ENCODE results near the gene LTBP1.

Gene LTBP1

DNA sequence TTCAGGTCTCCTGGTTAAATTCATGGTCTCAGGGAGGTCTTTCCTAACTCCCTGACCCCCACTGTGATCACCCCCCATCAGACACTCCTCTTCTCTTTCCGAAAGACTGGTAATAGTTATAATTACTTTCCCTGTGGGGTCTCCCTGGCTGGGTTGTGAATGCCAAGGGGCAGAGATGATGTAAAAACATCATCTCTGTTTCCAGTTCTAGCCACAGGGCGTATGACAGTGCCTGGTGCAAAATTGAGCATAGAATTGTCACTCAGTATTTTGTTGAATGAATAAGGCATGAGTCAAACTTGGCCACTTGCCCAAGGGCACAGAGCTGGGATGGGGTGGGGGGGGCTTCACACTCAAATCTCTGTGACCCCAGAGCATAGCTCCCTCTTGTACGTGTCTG is 65.2 kb downstream of the LTBP1 start:
- DNase-seq, result no peak

DNA sequence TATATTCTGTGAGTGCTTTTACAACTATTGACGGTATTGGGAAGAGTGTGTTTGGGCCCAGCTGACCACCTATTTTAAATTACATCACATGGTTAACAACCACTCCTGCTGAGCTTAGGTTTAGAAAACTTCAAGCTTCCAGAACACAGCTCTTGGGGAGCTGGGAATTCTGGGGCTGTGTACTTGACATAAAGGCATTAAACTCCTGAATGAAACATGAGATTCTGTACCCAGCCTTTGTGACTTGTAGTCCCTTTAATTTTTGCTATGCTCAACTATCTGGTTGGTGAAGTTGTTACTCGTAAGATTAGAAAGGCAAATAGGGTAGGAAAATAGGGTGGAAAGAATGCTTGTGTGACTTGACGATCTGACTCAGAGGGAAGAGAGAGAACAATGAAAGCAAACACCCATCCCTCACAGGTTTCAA is 66.9 kb downstream of the LTBP1 start:
- DNase-seq, result no peak

- DNase-seq, result no peak
These were observed 67.5 kb downstream of the LTBP1 start for GRCh38 chr2:33014268-33014667.

GRCh38 chr2:33015421-33016142 is 68.8 kb downstream of the LTBP1 start:
- DNase-seq, result no peak

DNA sequence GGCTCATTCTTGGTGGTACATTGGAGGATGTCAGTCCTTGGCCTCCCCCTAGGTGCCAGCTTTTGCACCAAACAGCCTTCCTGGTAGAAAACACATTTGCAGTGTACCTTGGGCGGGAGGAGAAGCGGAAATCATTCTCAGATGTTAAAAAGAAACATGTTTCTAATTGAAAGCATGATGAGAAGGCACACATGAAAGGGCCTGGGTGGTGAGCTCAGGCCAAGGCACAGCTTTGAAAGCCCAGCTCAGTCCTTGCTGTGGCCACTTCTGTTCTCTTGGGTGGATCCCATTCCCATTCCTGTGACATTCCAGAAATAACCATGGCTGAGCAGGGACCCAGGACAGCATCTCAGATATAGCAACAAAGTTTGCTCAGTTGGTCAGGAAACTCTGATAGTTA is 71.5 kb downstream of the LTBP1 start:
- DNase-seq, result no peak

- no peak for DNase-seq
These were observed 73.0 kb downstream of the LTBP1 start for GRCh38 chr2:33019796-33020195.

GRCh38 chr2:33020883-33021282 is 74.1 kb downstream of the LTBP1 start:
- DNase-seq, result no peak

DNA sequence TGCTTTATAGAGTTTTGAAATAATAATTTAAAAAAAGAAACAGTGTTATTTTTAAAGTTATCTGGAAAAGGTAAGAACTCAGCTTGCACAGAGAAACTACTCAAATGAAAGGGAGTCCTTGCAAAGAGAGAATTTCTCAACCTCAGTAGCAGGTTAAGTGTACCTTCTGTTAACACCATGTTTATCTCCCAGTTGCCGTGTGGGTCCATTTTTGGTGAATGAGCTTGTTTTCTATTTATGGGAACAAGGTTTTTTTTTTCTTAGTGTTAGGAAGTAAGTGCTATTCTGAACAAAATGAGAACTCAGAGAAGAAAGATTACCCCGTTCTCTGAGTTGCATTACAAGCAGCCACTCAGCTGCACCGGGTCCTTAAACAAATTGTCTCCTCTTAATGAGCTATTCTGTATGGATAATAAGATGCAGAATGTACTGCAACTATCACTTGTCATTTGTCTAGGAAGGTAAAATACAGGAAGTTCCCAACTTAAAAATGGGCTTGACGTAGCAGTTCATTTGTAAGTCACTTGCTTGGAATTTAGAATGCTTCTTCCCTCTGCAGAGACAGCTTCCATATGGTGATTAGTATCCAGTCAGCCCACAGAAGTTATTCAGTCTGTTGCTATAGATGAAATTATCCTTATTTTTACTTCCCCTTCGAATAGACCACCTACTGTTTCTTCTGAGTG is 74.9 kb downstream of the LTBP1 start:
- no peak for DNase-seq

GRCh38 chr2:33022395-33022985 is 75.7 kb downstream of the LTBP1 start:
- no peak for DNase-seq

DNA sequence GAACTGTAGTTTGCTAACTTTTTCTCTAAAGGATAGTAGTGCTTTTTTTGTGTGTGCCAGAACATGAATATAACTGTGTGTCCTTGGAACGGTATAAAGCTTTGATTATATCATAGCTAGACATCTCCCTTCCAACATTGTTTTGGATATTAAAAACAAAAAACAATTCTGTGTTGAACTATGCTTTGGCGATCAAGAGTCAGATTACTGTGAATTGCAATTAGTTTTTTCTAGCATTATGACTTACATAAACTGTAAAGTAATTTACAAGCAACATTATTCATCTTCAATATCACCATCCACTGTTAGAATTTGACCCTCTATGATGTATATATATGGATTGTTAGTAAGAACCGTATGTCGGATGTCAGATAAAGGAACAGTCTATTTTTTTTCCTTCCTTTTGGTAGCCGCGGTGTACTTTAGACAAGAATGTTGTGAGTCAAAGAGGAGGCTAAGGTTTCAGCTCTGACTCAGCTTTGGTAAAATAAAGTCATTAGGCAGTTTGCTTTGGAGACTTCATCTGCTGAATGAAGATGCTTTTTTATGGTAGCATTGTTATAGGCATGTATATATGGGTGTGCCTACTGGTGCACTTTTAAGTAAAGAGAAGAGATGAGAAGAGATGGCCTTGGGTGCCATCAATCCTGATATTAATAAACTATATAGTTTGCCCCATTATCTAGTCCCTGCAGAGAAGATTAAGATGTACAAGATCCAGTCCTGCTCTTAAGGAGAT is 76.4 kb downstream of the LTBP1 start:
- no peak for DNase-seq

DNA sequence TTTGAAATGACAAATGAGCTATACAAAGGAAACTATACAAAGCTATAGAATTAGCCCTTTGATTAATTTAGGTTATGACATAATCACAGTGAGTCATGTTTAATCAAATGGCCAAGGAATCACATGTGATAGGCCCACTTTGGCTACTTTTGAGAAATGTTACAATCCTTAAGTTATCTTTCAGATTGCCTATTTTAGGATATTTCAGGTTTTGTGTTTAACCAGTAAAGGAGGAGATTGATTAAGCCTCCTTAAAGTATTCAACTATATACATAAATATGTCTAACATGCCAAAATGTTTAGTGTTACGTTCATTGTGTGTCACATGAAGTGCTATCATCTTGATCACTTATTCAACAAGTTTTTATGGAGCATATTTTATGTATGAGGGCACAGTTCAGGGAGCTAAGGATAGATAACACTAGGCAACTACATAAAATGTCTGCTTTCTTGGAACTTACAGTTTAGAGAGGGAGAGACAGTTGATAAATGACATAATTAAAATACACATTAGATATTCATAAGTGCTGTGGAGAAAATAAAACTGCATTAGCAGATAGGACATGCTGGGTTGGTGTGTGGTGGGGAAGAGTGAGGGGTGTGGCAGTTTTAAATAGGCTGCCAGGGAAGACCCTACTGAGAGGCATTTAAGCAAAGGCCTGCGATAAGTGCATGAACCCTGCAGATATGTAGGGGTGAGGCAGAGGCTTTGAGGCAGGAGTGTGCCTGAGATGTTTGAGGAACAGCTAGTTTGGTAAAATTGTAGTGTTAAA is 77.2 kb downstream of the LTBP1 start:
- DNase-seq, result no peak

- no peak for DNase-seq
These were observed 78.0 kb downstream of the LTBP1 start for GRCh38 chr2:33024758-33025157.

DNA sequence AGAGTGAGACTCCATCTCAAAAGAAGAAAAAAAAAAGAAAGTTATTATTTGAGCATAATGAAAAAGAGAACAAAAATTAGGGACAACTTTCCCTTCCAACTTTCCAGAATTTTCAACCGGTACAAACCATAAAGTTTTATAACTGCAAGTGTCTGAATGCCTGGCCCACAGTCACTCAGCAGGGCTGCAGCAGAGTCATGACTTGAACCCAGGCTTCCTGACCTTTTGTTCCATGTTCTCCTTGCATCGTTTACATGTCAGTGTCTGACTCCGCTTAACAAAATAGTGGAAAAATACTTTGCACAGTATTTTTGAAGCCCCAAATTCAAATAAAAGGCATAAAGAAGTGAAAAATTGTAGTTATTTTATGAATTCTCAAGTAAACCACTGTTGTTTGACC is 82.7 kb downstream of the LTBP1 start:
- DNase-seq, result no peak

GRCh38 chr2:33029926-33030325 is 83.2 kb downstream of the LTBP1 start:
- DNase-seq, result no peak

DNA sequence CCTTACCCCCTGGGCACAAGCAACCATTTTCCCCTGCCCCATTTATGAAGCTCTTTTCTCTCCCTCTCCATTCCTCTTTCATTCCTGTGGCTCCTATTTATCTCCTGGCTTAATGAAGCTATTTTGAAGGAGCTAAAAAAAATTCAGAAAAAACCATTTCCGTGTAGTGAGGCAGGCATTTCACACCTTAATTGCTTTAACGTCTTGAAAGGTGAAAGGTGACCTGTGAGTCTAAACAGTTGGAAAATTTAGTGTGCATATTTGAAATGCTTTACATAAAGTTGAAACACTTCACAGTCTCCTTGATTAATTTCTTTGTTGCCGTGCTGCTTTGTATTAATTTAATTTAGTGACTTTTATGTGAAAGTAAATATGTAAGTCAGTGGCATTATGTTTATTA is 83.6 kb downstream of the LTBP1 start:
- DNase-seq, result no peak

- no peak for DNase-seq
These were observed 85.5 kb downstream of the LTBP1 start for GRCh38 chr2:33032245-33032644.

- no peak for DNase-seq
These were observed 86.9 kb downstream of the LTBP1 start for GRCh38 chr2:33033606-33034081.

GRCh38 chr2:33034784-33035183 is 88.0 kb downstream of the LTBP1 start:
- DNase-seq, result no peak

GRCh38 chr2:33038230-33038629 is 91.5 kb downstream of the LTBP1 start:
- no peak for DNase-seq

DNA sequence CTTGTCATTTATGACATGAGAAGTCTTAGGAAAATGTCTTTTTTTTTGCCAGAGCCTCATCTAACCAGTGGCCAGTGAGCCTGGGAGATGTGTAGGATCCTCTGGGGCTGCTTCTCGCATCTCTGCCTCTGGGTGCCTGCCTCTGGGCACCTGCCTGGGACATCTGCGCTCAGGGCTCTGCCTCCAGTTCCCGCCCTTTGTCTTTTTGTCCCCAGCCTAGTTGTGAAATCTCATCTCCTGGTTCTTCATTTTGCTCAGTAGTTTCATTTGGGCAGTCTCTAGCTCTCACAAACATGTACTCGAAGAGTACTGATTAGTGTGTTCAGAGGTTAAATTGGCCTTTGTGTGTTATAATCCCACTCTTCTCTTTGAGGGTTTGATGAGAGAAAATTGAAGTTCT is 92.0 kb downstream of the LTBP1 start:
- no peak for DNase-seq

DNA sequence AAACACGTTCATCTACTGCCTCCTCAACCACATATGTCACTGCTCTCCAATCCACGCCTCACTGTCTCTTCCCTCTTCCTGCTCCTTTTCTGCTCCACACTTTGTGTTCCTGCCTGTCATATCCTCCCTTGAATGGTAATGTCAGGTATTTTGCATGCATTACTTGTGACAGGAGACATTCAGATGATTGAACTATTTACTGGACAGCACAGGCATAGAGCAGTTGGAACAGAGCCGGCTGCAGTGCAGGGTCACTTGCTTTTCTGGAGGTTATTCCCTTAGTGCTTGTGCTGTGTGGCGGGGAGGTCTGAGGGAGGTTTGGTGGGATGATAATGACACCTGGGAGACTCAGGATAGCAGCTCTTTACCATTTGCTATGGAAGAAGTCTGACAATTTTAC is 93.8 kb downstream of the LTBP1 start:
- no peak for DNase-seq

DNA sequence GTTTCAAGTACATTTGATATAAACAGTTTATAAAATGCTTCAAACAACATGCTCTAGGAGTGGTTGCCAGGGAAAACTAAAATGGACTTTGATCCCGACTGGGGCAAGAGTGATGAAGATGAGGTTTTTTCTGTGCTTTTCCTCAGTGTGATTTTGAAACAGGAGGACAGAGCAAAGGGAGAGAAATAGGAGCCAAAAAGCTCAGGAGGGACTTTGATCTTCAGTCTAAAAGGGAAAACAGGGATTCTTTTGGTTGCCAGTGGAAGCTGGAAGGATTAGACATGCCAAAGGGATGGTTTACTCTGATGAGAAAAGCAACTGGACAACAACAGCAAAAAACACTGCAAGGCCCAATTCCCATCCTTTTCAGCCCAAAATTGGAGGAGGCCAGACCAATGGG is 95.5 kb downstream of the LTBP1 start:
- DNase-seq, result no peak

DNA sequence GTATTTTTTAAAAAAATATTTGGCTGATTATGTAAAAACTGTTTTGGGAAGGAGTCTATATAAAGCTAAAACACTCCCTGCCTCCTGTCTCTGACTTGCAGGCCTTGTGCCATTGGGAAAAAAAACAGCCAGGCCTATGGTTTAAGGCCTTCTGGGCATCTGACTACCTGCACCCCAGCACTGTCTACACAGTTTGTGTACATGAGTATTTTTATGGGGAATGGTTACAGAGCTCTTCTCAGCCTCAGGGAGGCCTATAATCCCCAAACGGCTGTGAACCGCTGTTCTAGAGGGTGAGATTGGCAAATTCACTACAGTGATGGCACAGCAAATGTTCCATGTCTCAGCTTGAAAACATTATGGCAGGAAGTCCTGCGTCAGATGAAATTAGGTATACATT is 96.1 kb downstream of the LTBP1 start:
- no peak for DNase-seq

Measured in SIG-M5 (cell line).